ENCODE measurements around the gene KCND2.
"Not testable (repeated sequence)": the region's sequence is repeated elsewhere in the genome, so short reads cannot be mapped to it uniquely, and the experiment has no call there.

KCND2 gene

DNA sequence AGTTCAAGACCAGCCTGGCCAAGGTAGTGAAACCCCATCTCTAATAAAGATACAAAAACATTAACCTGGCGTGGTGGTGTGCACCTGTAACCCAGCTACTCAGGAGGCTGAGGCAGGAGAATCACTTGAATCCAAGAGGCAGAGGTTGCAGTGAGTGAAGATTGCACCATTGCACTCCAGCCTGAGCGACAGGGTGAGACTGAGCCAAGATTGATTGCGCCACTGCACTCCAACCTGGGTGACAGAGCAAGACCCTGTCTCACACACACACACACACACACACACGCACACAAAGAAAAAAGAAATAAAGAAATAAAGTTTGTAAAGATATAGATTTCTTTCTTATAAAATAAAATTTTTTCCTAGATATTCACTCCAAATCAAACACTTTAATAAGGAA, 305.7 kb downstream of the KCND2 start:
- H3K4me3 ChIP-seq (ENCODE audit: low read depth, low read length), result not testable (repeated sequence)

DNA sequence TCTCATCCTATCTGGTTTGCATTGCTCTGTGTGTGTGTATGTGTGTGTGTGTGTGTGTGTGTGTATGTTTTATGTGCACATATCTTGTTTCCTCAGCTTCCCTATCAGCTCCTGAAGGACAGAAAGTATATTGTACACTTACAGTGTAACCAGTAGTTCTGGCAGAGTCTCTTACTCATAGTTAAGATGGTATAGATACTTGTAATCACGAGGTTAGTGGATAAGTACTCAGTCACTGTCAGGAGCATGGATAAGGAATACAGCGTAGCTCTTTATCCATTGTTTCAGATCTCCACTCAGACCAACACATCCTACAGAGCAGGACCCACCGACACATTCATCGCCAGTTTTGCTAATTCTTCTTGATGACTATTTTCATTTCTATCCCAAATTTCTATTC, 309.9 kb downstream of the KCND2 start:
- no peak overlapping the region for H3K4me3 ChIP-seq (ENCODE audit: low read depth, low read length)

DNA sequence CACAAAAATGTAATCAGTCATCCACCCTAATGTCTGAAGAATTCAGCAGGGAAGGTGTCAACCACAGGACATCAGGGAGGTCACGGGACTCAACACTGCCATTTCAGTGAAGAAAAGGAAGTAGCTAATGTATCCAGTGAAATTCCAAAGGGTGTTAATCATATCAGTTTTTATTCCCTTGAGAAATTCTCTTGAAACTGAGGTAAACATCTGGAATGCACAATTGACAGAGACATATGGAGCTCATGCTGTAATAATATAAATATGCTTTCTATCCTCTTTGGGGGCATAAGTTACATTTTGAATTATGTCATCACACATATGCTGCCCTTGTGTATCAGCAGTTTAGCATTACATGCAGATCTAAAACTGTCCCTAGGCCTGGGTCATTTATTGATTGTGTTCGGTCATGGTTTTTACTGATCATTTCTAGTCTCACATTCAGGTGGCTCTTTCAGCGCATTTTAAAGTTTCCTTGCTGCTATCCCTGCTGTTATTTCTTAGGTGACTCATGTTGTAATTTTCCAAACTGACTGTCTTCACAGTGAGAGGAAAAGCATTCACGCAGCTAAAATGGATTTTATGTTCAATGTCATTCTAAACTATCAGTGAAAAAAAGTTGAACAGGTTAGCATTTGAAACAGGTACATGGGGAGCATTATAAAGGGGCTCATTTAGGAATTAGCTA, 311.1 kb downstream of the KCND2 start:
- H3K4me3 ChIP-seq (ENCODE audit: low read depth, low read length), result no peak overlapping the region

DNA sequence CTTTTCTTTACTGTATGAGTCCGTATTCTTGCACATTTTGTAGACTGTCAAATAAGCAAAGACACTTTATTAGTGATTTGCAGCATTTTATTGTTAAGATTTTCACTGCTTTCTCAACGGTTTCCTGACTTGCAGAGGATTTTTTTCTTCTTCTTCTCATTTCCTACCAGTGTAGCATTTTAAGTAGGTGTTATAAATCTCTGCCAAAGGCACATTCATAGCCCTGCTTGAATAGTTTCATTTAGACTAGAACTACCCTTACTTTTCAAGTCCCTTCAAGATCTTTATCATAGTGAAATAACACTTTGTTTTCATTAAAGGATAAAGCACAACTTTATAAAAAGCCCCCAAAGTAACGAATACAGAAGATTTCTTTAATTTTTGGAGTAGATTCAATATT, 313.6 kb downstream of the KCND2 start:
- H3K4me3 ChIP-seq (ENCODE audit: low read depth, low read length), result no peak overlapping the region

- H3K4me3 ChIP-seq (ENCODE audit: low read depth, low read length), result no peak overlapping the region
Measured at GRCh38 chr7:120587243-120587642, 314.3 kb downstream of the KCND2 start.

- no peak overlapping the region for H3K4me3 ChIP-seq (ENCODE audit: low read depth, low read length)
Measured at GRCh38 chr7:120588416-120588815, 315.4 kb downstream of the KCND2 start.

DNA sequence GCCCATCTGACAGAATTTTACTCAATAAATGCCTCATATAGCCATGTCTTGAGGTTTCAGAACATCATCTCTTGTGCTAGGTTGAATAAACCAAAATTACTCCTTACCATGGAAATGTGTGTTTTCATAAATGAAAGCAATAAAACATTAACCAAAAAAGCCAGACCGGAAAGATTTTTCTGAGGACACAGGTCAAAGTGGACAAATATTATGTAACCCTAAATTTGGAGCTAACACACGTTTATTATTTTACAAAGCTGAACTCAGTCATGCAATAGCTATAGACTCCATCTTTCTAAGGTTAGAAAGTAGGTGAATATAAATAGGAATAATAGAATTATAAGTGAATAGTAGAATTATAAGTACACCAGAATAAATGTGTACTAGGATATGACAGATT, 315.9 kb downstream of the KCND2 start:
- no peak overlapping the region for H3K4me3 ChIP-seq (ENCODE audit: low read depth, low read length)

- no peak overlapping the region for H3K4me3 ChIP-seq (ENCODE audit: low read depth, low read length)
Measured at GRCh38 chr7:120600607-120601006, 327.6 kb downstream of the KCND2 start.

GRCh38 chr7:120603366-120603765, 330.4 kb downstream of the KCND2 start:
- no peak overlapping the region for H3K4me3 ChIP-seq (ENCODE audit: low read depth, low read length)

- H3K4me3 ChIP-seq (ENCODE audit: low read depth, low read length), result no peak overlapping the region
Measured at GRCh38 chr7:120609136-120609753, 336.3 kb downstream of the KCND2 start.

DNA sequence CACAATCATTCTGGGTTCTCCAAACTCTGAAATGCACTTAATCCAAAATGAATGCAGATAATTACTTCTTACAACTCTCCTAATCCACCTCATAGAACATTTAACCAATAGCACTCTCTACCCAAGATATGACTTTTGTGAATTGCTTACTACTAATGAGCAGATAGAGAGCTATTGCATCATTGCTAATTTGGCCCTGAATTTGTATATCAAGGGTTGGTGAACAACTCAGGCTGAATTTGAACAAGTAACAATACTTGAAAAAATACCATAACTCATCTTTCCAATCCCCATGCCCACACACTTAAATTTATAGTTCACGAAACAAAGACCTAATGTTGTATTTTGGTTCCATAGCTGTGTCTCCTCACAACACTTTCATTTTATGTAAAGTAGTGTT, 339.0 kb downstream of the KCND2 start:
- H3K4me3 ChIP-seq (ENCODE audit: low read depth, low read length), result no peak overlapping the region

DNA sequence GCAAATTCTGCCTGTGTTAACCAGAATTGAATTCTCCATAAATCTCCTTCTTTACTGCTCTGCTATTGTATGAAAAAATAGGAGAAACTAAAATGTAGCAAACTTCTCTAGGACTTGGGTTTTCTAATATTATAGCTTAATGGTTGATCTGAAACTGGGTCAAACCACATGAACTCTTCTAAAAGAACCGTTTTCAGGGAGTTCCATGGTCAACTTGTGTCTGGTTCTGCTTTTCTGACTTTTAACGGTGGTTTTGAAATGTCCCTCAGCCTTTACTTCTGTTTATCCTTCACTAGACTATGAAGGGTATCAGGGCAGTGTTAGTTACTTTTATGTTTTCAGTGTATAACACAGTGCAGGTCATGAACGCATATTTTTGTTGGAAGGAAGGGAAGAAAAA, 342.7 kb downstream of the KCND2 start:
- no peak overlapping the region for H3K4me3 ChIP-seq (ENCODE audit: low read depth, low read length)

- no peak overlapping the region for H3K4me3 ChIP-seq (ENCODE audit: low read depth, low read length)
Measured at GRCh38 chr7:120617275-120617674, 344.3 kb downstream of the KCND2 start.

DNA sequence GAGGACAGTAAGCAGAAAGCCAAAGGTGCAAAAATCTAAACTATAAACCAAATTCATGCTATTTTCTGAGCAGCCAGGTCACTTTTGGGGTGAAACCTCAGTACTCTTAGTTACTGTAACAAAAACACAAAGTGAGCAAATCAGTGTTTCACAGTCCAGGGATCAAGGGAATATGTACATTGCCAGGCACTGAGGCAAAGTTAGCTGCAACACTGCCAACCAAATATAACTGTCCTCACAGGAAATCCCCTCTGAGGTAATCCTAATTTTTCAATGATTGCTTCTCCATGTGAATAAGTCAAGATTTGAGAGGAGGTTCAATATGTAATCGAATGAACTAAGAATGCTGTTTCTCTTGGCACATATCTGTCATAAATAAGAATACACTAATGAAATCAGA, 355.3 kb downstream of the KCND2 start:
- H3K4me3 ChIP-seq (ENCODE audit: low read depth, low read length), result no peak overlapping the region

- no peak overlapping the region for H3K4me3 ChIP-seq (ENCODE audit: low read depth, low read length)
Measured at GRCh38 chr7:120639884-120640283, 366.9 kb downstream of the KCND2 start.

DNA sequence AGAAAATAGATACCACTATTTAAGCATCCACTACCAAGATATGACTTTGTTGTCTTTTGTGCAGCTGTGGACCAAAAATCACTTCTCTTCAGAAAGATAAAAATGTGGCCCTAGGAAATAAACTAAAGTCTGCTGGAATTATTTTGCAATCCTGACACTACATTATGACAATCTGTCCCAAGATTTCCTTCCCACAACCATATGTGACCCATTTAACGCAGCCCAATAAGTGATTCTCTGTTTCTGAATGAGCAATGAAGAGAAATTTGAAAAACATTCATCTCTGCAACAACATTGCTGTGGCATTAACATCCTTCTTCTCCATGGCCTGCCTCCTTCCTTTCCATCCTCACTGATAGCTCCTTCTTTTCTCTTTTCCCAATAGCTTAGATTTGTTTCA, 373.0 kb downstream of the KCND2 start:
- no peak overlapping the region for H3K4me3 ChIP-seq (ENCODE audit: low read depth, low read length)

- no peak overlapping the region for H3K4me3 ChIP-seq (ENCODE audit: low read depth, low read length)
Measured at GRCh38 chr7:120654241-120654640, 381.3 kb downstream of the KCND2 start.

DNA sequence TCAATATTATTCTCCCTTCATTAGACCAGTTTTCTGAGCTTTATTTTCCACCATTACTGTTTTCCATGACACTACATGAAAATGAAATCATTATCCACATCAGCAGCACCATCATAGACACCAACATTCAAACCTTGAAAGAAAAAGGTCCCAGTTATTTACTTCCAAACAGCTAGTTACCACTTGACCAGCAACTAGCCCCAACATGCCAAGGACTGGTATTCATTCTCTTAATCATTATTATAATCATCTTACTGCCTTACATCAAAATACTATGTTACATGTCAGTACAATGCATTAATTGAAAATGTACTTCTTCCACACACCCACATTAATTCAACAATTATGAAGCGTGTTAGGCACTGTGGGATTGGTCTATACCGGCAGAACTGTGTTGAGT, 385.5 kb downstream of the KCND2 start:
- no peak overlapping the region for H3K4me3 ChIP-seq (ENCODE audit: low read depth, low read length)

- H3K4me3 ChIP-seq (ENCODE audit: low read depth, low read length), result no peak overlapping the region
Measured at GRCh38 chr7:120662291-120662690, 389.3 kb downstream of the KCND2 start.

DNA sequence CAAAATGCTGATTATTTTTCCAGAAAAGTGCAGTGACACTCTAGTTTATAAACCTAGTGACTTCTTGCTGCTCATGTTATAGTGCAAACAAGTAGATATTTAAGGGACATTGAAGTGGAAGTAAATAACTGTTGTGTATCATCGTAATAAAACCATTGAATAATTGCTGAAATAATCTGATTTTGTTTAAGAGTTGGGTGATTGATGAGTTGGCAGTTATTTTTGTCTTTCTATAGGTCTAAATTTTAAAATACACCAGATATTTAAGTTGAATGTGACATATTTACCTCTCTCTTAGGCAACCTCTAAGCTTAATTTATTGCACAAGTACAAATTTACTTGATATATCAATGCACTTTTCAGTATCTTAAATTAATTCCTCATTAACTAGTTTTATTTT, 392.1 kb downstream of the KCND2 start:
- H3K4me3 ChIP-seq (ENCODE audit: low read depth, low read length), result no peak overlapping the region

- H3K4me3 ChIP-seq (ENCODE audit: low read depth, low read length), result no peak overlapping the region
Measured at GRCh38 chr7:120675076-120675475, 402.1 kb downstream of the KCND2 start.

GRCh38 chr7:120677535-120677934, 404.6 kb downstream of the KCND2 start:
- no peak overlapping the region for H3K4me3 ChIP-seq (ENCODE audit: low read depth, low read length)

- no peak overlapping the region for H3K4me3 ChIP-seq (ENCODE audit: low read depth, low read length)
Measured at GRCh38 chr7:120680985-120681384, 408.0 kb downstream of the KCND2 start.

Data from iPS-11a (cell line).